ENCODE data around the gene CRACDL.

CRACDL gene

DNA sequence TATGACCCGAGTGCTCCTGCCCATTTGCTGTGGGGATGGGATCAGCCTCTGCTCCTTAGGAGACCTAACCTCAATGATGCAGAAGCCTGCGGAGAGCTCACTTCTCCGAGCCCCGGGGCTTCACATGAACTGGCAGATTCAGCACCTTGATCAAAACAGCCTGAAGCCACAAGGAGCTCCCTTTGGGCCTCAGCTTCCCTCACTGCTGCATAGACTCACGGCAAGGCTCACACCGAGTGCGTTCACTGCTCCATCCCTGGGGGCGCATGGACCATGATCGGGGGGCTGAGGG lies 33.0 kb downstream of the CRACDL start:
- Histone ChIP-seq H3K4me1 (ENCODE audit: low read length) (no peaks in the 10 kb centered on the region), H3K9me3 (ENCODE audit: insufficient read depth, low read length) (no peaks in the 10 kb centered on the region), H3K36me3 (replicated peaks; ENCODE audit: low read depth, low read length) (no peaks in the 10 kb centered on the region), H4K20me1 (ENCODE audit: insufficient read depth, low read length) (no peaks in the 10 kb centered on the region), H3K9ac (ENCODE audit: low read length) (no peak overlapping the region), H2AFZ (ENCODE audit: low read depth, low read length) (no peak overlapping the region), H3K27ac (ENCODE audit: low read length) (no peak overlapping the region), H3K79me2 (ENCODE audit: low read length) (no peaks in the 10 kb centered on the region), H3K27me3 (ENCODE audit: low read depth, low read length) (peaks cover 7% of the 10 kb centered on the region), H3K4me3 (ENCODE audit: low read length) (no peak overlapping the region), H3K4me2 (ENCODE audit: low read length) (no peak overlapping the region)
- no peak for TF ChIP-seq EZH2phosphoT487 (IDR thresholded peaks at IDR 0.05; ENCODE audit: low read depth)
- TF ChIP-seq, protein P1, sequence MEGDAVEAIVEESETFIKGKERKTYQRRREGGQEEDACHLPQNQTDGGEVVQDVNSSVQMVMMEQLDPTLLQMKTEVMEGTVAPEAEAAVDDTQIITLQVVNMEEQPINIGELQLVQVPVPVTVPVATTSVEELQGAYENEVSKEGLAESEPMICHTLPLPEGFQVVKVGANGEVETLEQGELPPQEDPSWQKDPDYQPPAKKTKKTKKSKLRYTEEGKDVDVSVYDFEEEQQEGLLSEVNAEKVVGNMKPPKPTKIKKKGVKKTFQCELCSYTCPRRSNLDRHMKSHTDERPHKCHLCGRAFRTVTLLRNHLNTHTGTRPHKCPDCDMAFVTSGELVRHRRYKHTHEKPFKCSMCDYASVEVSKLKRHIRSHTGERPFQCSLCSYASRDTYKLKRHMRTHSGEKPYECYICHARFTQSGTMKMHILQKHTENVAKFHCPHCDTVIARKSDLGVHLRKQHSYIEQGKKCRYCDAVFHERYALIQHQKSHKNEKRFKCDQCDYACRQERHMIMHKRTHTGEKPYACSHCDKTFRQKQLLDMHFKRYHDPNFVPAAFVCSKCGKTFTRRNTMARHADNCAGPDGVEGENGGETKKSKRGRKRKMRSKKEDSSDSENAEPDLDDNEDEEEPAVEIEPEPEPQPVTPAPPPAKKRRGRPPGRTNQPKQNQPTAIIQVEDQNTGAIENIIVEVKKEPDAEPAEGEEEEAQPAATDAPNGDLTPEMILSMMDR (IDR thresholded peaks at IDR 0.05; ENCODE audit: low read depth, low read length), result no peak

GRCh38 chr2:98902209-98903063 lies 33.6 kb downstream of the CRACDL start:
- H3K9me3 ChIP-seq (ENCODE audit: insufficient read depth, low read length), result no peaks in the 10 kb centered on the region
- H3K9ac ChIP-seq (ENCODE audit: low read length), result no peak overlapping the region
- TF ChIP-seq, protein P1 (IDR thresholded peaks at IDR 0.05; ENCODE audit: low read depth, low read length), result no peak
- TF ChIP-seq EZH2phosphoT487 (IDR thresholded peaks at IDR 0.05; ENCODE audit: low read depth), result no peak
- H4K20me1 ChIP-seq (ENCODE audit: insufficient read depth, low read length), result no peaks in the 10 kb centered on the region
- no peak overlapping the region for H2AFZ ChIP-seq (ENCODE audit: low read depth, low read length)
- no peak overlapping the region for H3K4me2 ChIP-seq (ENCODE audit: low read length)
- no peak overlapping the region for H3K27ac ChIP-seq (ENCODE audit: low read length)
- peaks cover 2% of the 10 kb centered on the region; the same call in 1 of the 2 replicates for H3K27me3 ChIP-seq (ENCODE audit: low read depth, low read length)
- no peaks in the 10 kb centered on the region for H3K79me2 ChIP-seq (ENCODE audit: low read length)
- no peak overlapping the region for H3K4me3 ChIP-seq (ENCODE audit: low read length)
- H3K36me3 ChIP-seq (replicated peaks; ENCODE audit: low read depth, low read length), result no peaks in the 10 kb centered on the region
- no peaks in the 10 kb centered on the region for H3K4me1 ChIP-seq (ENCODE audit: low read length)

DNA sequence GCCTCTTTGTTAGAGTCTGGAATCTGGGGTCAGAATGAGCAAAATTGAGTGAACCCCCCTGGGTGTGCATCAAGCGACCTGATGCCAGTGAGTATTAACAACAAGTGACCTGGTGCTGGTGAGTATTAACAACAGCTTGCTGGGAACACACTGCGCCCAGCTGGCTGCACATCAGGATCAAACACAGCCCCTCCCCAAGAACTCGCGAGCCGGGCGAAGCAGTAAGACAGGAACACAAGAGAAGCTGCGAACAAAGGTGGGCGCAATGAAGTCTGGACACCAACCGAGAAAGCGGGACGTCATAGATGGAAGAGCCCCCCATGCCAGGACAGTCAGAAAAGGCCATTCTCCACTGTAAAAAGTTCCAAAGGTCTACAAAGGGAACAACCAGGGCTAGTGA lies 34.3 kb downstream of the CRACDL start:
- H3K36me3 ChIP-seq (replicated peaks; ENCODE audit: low read depth, low read length), result no peaks in the 10 kb centered on the region
- no peak overlapping the region for H3K4me2 ChIP-seq (ENCODE audit: low read length)
- no peak overlapping the region for H3K4me3 ChIP-seq (ENCODE audit: low read length)
- H2AFZ ChIP-seq (ENCODE audit: low read depth, low read length), result no peak overlapping the region
- H4K20me1 ChIP-seq (ENCODE audit: insufficient read depth, low read length), result no peaks in the 10 kb centered on the region
- no peaks in the 10 kb centered on the region for H3K27me3 ChIP-seq (ENCODE audit: low read depth, low read length)
- no peaks in the 10 kb centered on the region for H3K9me3 ChIP-seq (ENCODE audit: insufficient read depth, low read length)
- no peak for TF ChIP-seq EZH2phosphoT487 (IDR thresholded peaks at IDR 0.05; ENCODE audit: low read depth)
- TF ChIP-seq, protein P1 (IDR thresholded peaks at IDR 0.05; ENCODE audit: low read depth, low read length), result no peak
- no peaks in the 10 kb centered on the region for H3K79me2 ChIP-seq (ENCODE audit: low read length)
- H3K4me1 ChIP-seq (ENCODE audit: low read length), result no peaks in the 10 kb centered on the region
- no peak overlapping the region for H3K27ac ChIP-seq (ENCODE audit: low read length)
- no peak overlapping the region for H3K9ac ChIP-seq (ENCODE audit: low read length)

- no peak overlapping the region for H3K9ac ChIP-seq (ENCODE audit: low read length)
- H4K20me1 ChIP-seq (ENCODE audit: insufficient read depth, low read length), result no peaks in the 10 kb centered on the region
- H3K9me3 ChIP-seq (ENCODE audit: insufficient read depth, low read length), result no peaks in the 10 kb centered on the region
- H3K79me2 ChIP-seq (ENCODE audit: low read length), result no peaks in the 10 kb centered on the region
- no peak overlapping the region for H2AFZ ChIP-seq (ENCODE audit: low read depth, low read length)
- H3K4me3 ChIP-seq (ENCODE audit: low read length), result no peak overlapping the region
- H3K4me2 ChIP-seq (ENCODE audit: low read length), result no peak overlapping the region
- no peak for TF ChIP-seq EZH2phosphoT487 (IDR thresholded peaks at IDR 0.05; ENCODE audit: low read depth)
- TF ChIP-seq, protein P1 (IDR thresholded peaks at IDR 0.05; ENCODE audit: low read depth, low read length), result no peak
- no peak overlapping the region for H3K27ac ChIP-seq (ENCODE audit: low read length)
- H3K27me3 ChIP-seq (ENCODE audit: low read depth, low read length), result no peaks in the 10 kb centered on the region
- H3K4me1 ChIP-seq (ENCODE audit: low read length), result no peaks in the 10 kb centered on the region
- H3K36me3 ChIP-seq (replicated peaks; ENCODE audit: low read depth, low read length), result no peaks in the 10 kb centered on the region
Measured at GRCh38 chr2:98901291-98901690, 34.7 kb downstream of the CRACDL start.
